Measurements from ENCODE around the gene PITPNB. TPM values are rescaled to one million over a fixed set of nuclear protein-coding genes. Genes with fewer than 3 reads are reported as not detected.

Gene PITPNB
- total and polyA plus RNA-seq, 2 of the 13 experiments (the other 11 are each of a cell fraction or from before 2014, with no cell fraction given) = 17.0 to 30.1 TPM

GRCh38 chr22:27868732-27869282 lies 50.2 kb downstream of the PITPNB start:
- no peak for FAIRE-seq
- Histone ChIP-seq H3K4me3 (replicated peaks in 1 of 3; ENCODE audit: insufficient read depth in 1 of 3, low read depth in 2 of 3, low read length in 3 of 3) (no peak overlapping the region), H3K4me2 (ENCODE audit: low read depth, low read length) (no peak overlapping the region; the same call in 1 of the 2 replicates), H2AFZ (ENCODE audit: low read length) (no peak overlapping the region), H3K4me1 (ENCODE audit: insufficient read depth, low read length) (peaks cover 80% of the 10 kb centered on the region), H3K36me3 (replicated peaks in 1 of 2; ENCODE audit: control insufficient read depth in 1 of 2, insufficient read depth in 2 of 2, low read length in 2 of 2) (peaks cover 2 to 22% of the 10 kb centered on the region in 2 experiments; a peak in 4 of 5 replicates), H3K79me2 (ENCODE audit: insufficient read depth, low read length) (peaks cover 8% of the 10 kb centered on the region), H4K20me1 (ENCODE audit: insufficient read depth, low read length) (no peaks in the 10 kb centered on the region), H3K9ac (ENCODE audit: insufficient read depth, low read depth, low read length) (no peak overlapping the region), H3K27me3 (ENCODE audit: control insufficient read depth in 1 of 2, insufficient read depth in 2 of 2, low read length in 2 of 2) (no peaks in the 10 kb centered on the region), H3K27ac (ENCODE audit: extremely low read length, insufficient read depth, low read length) (peak overlapping the region; percentile 78), H3K9me3 (ENCODE audit: low read length) (no peaks in the 10 kb centered on the region)
- WGBS (ENCODE audit: low lambda C conversion rate) = 89% methylated on average over 6 of the region's 6 CpGs
- BruUV-seq (replicated peaks) = no TSS peak
- in situ Hi-C loops (cut with HindIII; ENCODE audit: extremely low pct_ligation_motif_present, low pct_unique_long_range_greater_than_20kb) = no loop called here
- no peak for TF ChIP-seq ZNF75D (CRISPR knock-in tag; IDR thresholded peaks at IDR 0.05; ENCODE audit: borderline replicate concordance)
- TF ChIP-seq HNF4A (CRISPR knock-in tag; IDR thresholded peaks at IDR 0.05) = no peak
- no peak for TF ChIP-seq ZBTB34 (CRISPR knock-in tag; IDR thresholded peaks at IDR 0.05)
- no peak for TF ChIP-seq ZNF383 (CRISPR knock-in tag; IDR thresholded peaks at IDR 0.05; ENCODE audit: borderline replicate concordance)
- no peak for TF ChIP-seq DNMT3B (CRISPR knock-in tag; conservative IDR thresholded peaks at IDR 0.05)
- TF ChIP-seq NRL (CRISPR knock-in tag; IDR thresholded peaks at IDR 0.05; ENCODE audit: borderline replicate concordance) = no peak
- TF ChIP-seq ZNF101 (CRISPR knock-in tag; IDR thresholded peaks at IDR 0.05; ENCODE audit: borderline replicate concordance, low read depth) = no peak
- no peak for TF ChIP-seq HMG20B (CRISPR knock-in tag; conservative IDR thresholded peaks at IDR 0.05)
- no peak for TF ChIP-seq HOXA9 (CRISPR knock-in tag; IDR thresholded peaks at IDR 0.05; ENCODE audit: borderline replicate concordance)
- no peak for TF ChIP-seq MBD4 (IDR thresholded peaks at IDR 0.05; ENCODE audit: borderline replicate concordance, low read length)
- no peak for TF ChIP-seq CBX2 (IDR thresholded peaks at IDR 0.05; ENCODE audit: low read depth, low read length)
- no peak for TF ChIP-seq CBX2 (CRISPR knock-in tag; IDR thresholded peaks at IDR 0.05; ENCODE audit: low read depth)
- TF ChIP-seq MED1 (CRISPR knock-in tag; IDR thresholded peaks at IDR 0.05) = no peak
- no peak for TF ChIP-seq HMG20A (CRISPR knock-in tag; IDR thresholded peaks at IDR 0.05; ENCODE audit: borderline replicate concordance)
- ChIA-PET POLR2A (no interaction called here), CTCF (ENCODE audit: low intra/inter-chr PET ratio, low total read pairs) (no interaction called here)
- DNase-seq (ENCODE audit: low spot score) = no peak
- intact Hi-C loops (cut with micrococcal nuclease; ENCODE audit: unreplicated experiment) = no loop called here
- ATAC-seq = no peak
